Head of caudate nucleus (tissue), 42 donors: ENCODE data around the gene LRRC15.

Source experiments
- DNase-seq, 42 donors: peaks; one replicate each; pipeline versions ENCODE4 v3.0.0 to v3.0.0-alpha.2; 2020 to 2021; ENCODE audit warnings: mixed read lengths in 7 of 42
- intact Hi-C: fragments of 100-400 bp; cut with DNase I; formaldehyde crosslinking; loops from one replicate; pipeline ENCODE4 v1.15.0; 2022

Gene LRRC15

DNA sequence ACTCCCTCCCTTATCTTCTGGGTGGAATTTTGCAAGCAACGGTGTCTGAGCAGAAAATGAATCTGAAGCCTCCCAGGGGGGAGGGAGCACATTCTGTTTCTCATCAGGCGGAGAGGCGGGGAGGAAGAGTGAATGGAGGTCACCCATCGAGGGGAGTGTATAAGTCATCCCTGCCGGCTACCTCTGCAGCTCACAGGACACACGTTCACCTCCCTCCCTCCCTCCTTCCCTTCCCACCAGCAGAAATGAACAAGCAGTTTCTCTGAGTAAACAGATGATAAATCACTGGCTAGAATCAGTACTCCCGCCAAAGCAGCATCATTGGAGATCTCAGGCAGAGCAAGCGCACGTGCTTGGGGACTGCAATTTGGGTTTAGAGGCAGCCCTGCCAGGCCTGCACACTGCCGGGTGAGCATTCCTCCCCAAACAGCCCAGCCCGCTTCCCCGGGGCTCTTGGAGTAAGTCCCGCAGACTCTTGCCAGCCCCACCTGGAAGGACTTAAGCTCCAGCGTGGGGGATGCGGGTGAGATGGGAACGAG lies 56.7 kb downstream of the LRRC15 start:
- DNase-seq: peak in 7 of 42 donors; percentile 15 to 45 (median 26)
- intact Hi-C loops: loop anchor here (10.0 kb wide), 1 partner anchor 178 kb away; the partner anchor contains the start of gene HES1

DNA sequence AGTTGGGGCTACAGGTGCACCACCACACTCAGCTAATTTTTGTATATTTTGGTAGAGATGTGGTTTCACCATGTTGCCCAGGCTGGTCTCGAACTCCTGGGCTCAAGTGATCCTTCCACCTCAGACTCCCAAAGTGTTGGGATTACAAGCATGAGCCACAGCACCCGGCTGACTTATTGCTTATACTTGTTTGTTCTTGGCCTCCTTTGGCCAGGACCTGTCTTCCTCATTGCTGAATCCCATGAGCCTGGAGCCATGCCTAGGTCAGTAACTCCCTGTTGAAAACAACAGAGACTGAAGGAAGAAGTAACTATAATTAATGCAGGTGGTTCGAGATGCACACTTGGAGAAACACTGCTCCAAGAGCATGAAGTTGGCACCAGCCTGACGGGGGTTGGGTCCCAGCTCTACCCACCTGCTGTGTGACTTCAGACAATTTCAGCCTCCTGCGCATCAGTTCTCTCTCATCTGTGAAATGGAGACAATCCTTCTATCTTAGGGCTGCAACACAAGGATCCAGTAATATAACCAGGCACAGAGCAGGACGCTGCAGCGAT lies 57.3 kb downstream of the LRRC15 start:
- DNase-seq: peak in 1 of 42 donors; percentile 13
- intact Hi-C loops: loop anchor here (10.0 kb wide), 1 partner anchor 177 kb away; the partner anchor contains the start of gene HES1

GRCh38 chr3:194311000-194311399 lies 58.5 kb downstream of the LRRC15 start:
- intact Hi-C loops: loop anchor here (10.0 kb wide), 1 partner anchor 176 kb away; the partner anchor contains the start of gene HES1
- DNase-seq: no peak

DNA sequence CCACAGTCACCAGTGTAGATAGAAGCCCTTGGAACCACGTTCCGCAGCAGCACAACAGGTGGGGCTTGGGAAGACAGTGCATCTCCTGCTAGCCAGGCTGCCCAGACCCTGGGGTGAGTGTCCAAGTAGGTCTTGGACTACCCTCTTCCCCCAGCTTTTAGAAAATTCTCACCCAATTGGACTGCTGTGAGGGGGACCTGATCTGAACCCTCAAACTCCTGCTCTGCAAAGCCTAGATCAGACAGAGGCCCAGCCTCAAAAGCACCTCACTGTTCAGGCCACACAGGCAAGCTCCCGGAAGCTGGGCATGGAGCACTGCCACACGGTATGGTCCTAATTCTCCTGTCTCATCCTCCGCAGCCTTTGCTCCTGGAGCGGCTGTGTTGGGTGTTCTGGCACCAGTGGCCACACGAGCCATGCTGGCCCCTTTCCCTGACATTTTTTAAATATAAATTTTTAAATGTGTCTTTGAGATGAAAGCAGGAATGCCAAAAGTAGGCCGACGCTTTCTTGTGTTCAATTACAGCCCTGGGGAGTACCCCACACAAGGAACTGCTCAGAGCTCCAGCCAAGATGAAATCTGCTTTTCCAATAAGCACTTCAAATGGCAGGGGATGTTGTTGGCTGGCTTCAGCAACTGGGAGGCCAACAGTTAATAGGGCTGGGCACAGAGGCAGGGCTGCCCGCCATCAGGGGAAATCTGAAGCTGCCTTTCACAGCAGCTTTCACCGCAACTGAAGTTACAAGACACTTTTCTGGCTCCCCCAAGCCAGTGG lies 59.3 kb downstream of the LRRC15 start:
- intact Hi-C loops: loop anchor here (10.0 kb wide), 1 partner anchor 175 kb away; the partner anchor contains the start of gene HES1
- peak in 4 of 42 donors; percentile 19 to 51 (median 33) for DNase-seq

GRCh38 chr3:194308601-194309449 lies 60.7 kb downstream of the LRRC15 start:
- no peak for DNase-seq
- intact Hi-C loops: no loop called here

GRCh38 chr3:194307849-194308248 lies 61.7 kb downstream of the LRRC15 start:
- intact Hi-C loops: no loop called here
- DNase-seq: no peak

- no peak for DNase-seq
- intact Hi-C loops: no loop called here
These were observed 62.5 kb downstream of the LRRC15 start for GRCh38 chr3:194306771-194307640.

GRCh38 chr3:194306109-194306686 lies 63.3 kb downstream of the LRRC15 start:
- intact Hi-C loops: no loop called here
- DNase-seq: no peak

DNA sequence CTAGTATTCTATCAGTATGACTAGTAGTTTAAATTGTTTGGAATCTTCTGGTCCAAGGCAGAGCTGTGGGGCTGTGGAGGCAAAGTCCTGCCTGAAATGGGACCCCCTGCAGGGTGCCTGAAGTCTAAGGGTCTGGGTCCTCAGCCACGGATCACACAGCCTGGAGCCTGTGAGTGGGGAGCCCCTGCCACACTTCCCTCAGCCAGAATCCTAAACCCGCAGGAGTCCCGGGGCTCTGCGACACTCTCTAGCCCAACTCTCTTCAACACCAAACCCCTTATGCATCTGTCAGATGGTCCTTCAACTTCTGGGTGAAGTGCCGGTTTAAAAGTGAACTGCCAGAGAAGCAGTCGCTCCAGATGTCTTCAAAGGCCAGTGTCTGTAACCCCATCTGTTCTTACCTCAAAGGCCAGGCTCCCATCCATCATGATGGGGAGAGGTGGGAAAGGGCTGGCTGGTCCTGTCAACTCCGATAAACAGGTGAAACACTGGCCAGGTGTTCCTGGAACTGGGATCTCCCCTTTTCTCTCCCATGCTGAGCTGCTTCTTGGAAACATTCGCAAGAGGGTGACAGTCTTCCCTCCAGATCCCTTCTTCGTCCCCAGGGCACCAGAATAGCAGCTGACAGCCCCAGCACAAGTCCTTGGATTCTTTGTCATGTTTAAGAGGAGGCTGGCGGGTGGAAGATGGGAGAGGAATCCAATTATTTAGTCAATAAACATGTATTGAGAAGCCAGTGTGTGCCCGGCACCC lies 64.0 kb downstream of the LRRC15 start:
- intact Hi-C loops: no loop called here
- DNase-seq: no peak
